Fibroblast of skin of back (primary cell): ENCODE results near the gene POU2F1.

Source experiments
- DNase-seq: peaks from one replicate; pipeline ENCODE4 v3.0.0-alpha.2; 2013

Gene POU2F1

DNA sequence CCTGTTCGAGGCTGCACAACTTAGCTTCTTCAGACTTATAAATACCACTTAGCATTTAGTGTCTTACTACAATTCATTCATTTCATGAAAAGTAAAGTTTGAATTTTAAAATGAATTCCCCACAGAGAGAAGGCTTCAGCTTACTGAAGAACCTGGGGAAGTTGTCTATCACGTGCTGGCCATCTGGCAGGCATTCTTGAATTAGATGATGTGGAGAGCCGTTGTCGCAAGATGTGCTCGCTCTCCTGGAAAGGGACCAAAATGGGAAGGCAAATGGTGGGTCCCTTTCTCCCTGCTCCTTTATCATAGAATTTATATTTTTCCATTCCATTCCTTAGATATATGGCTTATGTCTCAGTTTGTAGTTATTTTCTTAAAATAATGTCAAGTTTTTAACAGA is 207.2 kb downstream of the POU2F1 start:
- no peak for DNase-seq

GRCh38 chr1:167428395-167428794 is 207.7 kb downstream of the POU2F1 start:
- no peak for DNase-seq

- DNase-seq, result no peak
Measured at GRCh38 chr1:167429612-167430011, 208.9 kb downstream of the POU2F1 start.

DNA sequence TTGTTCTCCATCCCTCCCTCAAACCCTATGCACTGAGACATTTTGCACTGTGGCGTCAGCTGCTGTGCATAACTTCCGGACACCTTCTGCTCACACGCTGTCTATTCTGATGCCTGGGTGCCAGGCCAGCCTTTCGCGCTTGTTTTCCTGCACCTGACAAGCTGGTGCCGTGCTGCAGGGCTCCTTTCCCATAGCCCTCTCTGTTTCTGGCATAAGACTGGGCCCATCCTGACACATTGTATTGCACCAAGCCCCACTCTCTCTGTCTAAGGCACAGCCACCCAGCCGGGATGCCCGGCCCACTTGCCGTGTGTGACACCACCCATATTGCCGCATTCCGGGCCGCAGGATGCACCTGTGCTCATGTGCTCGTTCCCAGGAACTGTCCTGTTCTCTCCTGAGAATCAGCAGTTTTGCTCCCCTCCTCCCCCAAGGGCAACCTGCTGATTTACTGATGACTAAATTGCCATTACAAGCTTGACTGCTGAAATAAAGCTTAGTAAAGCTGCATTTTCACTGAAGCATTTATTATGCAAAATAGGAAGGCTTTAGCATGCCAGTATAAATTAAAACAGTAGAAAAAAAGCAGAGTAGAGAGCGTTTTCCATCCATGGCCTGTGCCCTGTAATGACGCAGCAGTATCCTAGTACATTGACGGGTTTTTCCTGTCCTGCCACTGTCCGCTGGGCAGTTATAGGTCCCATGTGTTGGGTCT is 209.6 kb downstream of the POU2F1 start:
- DNase-seq, result no peak

GRCh38 chr1:167430849-167431242 is 210.2 kb downstream of the POU2F1 start:
- DNase-seq, result no peak

DNA sequence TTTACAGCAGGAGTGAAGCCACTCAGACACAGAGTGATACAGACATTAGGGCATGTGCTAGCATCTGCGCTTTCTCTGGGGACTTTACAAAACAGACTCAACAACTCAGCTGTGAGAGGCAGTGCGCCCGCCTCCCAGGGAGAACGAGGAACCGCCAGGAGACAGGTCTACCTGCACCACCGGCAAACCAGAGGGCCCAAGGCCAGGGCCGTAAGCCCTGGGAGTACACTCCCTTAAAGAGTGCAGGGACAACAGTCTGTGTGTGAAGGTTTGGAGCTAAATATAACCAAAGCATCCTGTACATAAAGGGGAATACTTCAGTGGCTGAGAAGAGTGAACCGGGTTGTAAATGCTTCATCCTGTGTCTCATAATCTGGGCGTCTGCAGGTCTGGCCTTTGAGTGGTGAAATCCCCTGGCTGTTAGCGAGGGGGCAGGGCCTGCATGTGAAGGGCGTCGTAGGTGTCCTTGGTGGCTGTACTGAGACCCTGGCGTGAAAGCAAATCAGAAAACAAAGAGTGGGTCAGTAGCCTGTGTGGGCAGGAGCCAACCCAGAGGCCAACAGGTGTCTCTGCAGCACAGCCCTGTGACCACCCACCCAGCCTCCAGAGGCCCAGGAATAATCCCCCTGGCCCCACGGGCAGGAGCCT is 210.7 kb downstream of the POU2F1 start:
- DNase-seq, result no peak

DNA sequence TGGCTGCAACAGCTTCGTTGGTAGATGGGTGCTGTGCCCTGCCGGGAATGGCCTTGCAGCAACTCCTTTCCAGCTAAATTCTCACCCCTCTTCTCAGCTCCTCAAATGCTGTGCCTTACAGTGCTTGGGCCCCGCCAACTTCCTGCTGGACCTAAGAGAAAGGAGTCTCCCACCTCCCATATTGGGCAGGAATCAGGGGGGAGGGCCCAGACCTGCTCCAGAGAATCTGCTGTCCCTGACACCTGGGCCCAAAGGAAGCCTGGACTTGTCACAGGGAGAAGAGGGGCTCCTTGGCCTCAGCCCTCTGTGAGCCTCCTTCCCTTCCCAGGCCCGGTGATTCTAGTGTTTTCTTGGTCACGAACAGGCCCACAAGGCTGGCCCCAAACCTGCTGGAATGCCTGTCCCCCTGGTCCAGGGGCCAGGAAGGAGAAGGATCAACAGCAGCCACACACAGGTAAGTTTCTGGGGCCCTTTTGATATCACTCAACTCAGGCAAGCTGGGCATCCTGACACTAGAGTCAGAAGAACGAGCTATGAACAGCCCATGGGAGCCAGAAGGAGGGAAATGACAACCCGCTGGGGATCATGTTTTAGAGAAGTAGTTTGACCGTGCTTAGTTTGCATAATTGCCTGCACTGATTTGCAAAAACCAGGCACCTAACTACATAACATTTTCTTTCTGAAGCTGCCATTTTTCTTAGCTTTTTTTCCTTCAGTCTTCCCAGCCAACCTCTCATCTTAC is 211.4 kb downstream of the POU2F1 start:
- no peak for DNase-seq

DNA sequence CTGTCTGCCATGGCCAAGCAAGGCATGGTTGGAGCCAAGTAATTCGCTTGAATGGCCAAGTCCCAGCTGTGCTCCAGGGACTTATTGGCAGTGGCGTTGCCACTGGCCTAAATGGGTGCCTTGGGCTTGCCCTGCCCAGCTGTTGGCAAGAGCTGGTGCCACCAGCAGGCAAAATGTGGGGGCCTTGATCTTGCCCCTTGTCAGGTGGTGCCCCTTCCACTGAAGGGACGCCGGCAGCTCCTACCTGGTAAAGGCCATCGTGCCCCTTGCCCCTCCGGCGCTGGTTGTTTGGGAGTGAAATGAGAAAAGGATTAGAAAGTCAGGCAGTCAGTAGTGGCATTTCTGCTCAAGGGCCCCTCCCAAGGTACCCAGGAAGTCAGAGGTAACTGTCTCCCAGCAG is 212.1 kb downstream of the POU2F1 start:
- no peak for DNase-seq

DNA sequence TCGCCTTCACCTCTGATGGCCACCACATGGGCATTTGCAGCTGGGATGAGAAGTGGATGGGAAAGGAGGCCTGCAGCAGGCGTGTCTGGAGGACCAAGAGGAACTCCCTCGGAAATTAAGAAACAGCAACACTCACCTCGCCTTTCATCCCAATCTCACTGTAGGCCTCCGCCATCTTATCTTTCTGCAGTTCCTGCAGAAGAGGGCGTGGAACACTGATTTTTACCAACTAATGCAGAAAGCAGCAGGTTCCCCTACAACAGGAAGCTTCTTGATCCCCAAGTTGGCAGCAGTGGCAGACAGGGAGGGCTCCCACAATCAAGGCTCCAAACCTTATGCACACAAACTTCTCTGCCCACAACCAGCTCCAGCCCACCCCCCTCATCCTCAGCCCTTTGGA is 213.2 kb downstream of the POU2F1 start:
- no peak for DNase-seq

DNA sequence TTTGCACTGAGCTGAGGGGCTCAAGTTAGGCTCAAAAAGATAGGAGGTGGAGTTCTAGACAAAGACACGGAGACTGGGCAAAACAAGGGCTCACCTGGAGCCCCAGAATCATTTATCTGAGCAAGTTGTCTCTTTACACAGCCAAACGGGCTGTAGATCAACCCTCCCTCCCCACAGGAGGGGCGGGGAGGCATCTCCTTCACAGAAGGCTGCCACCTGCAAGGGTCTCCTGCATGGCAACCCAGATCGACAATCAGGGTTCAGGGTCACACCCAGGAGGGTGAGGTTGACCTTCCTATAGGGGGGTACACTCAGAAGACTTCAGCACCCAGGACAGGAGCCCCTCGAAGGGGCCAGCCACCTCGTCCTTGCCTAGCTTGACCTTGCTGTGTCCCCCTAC is 213.6 kb downstream of the POU2F1 start:
- no peak for DNase-seq

DNA sequence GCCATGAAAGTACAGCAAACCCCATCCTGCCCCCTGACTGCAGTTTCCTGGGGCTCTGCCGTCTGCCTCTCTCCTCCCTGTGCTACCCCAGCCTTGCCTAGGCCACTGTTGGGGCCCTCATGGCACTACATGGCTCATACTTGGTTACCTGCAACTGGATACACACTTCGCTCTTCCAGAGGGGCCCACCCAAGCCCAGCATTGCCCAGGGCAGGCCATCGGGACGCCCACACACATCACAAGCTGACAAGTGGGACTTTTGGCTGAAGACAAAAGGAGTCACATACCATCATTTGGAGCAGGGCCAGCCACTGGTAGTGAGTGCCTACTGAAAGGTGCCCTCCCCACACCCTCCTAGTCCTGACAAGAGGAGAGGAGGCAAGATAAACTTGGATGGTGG is 214.8 kb downstream of the POU2F1 start:
- no peak for DNase-seq

GRCh38 chr1:167438171-167439138 is 217.8 kb downstream of the POU2F1 start:
- DNase-seq, result no peak

- DNase-seq, result peak; percentile 46
Measured at GRCh38 chr1:167439301-167439988, 218.8 kb downstream of the POU2F1 start.

GRCh38 chr1:167440345-167440744 is 219.7 kb downstream of the POU2F1 start:
- no peak for DNase-seq

GRCh38 chr1:167440776-167441175 is 220.1 kb downstream of the POU2F1 start:
- no peak for DNase-seq

GRCh38 chr1:167441222-167441621 is 220.5 kb downstream of the POU2F1 start:
- no peak for DNase-seq

- DNase-seq, result peak; percentile 72
Measured at GRCh38 chr1:167442142-167442848, 221.6 kb downstream of the POU2F1 start.

- no peak for DNase-seq
Measured at GRCh38 chr1:167442854-167443565, 222.3 kb downstream of the POU2F1 start.

- no peak for DNase-seq
Measured at GRCh38 chr1:167443757-167444156, 223.1 kb downstream of the POU2F1 start.

- no peak for DNase-seq
Measured at GRCh38 chr1:167446966-167447365, 226.3 kb downstream of the POU2F1 start.
